Fibroblast of mammary gland (primary cell): Measurements from ENCODE around the gene APLF.

Experiments used
- DNase-seq: peaks from one replicate; pipeline ENCODE4 v3.0.0-alpha.2; 2010; ENCODE audit warnings: low read depth
- H3K4me3 ChIP-seq: 2 replicates; pipeline ENCODE4 v1.5.1; 2011; ENCODE audit warnings: low read depth, mild to moderate bottlenecking, low read length, moderate library complexity; ENCODE audit not compliant: control insufficient read depth
- TF ChIP-seq, protein P1 (sequence below): conservative IDR thresholded peaks from 2 replicates; pipeline ENCODE4 v1.5.1; 2011; ENCODE audit warnings: low read depth, low read length, inconsistent platforms; ENCODE audit not compliant: control insufficient read depth, insufficient read depth

The APLF gene

DNA sequence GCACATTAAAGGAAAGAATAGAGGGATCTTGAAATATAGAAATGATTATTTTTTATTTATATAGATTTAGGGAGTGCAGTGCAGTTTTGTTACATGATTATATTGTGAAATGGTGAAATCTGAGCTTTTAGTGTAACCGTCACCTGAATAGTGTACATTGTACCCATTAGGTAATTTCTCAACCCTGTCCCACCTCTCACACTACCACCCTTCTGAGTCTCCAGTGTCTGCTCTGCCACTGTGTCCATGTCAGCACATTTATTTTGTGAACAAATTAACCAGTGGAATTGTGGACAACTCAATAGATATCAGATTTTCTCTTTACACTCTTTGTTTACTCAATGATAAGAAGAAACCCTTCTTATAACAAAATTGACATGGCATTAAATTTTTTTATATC lies 24.2 kb downstream of the APLF start:
- no peak for DNase-seq
- TF ChIP-seq, protein P1, sequence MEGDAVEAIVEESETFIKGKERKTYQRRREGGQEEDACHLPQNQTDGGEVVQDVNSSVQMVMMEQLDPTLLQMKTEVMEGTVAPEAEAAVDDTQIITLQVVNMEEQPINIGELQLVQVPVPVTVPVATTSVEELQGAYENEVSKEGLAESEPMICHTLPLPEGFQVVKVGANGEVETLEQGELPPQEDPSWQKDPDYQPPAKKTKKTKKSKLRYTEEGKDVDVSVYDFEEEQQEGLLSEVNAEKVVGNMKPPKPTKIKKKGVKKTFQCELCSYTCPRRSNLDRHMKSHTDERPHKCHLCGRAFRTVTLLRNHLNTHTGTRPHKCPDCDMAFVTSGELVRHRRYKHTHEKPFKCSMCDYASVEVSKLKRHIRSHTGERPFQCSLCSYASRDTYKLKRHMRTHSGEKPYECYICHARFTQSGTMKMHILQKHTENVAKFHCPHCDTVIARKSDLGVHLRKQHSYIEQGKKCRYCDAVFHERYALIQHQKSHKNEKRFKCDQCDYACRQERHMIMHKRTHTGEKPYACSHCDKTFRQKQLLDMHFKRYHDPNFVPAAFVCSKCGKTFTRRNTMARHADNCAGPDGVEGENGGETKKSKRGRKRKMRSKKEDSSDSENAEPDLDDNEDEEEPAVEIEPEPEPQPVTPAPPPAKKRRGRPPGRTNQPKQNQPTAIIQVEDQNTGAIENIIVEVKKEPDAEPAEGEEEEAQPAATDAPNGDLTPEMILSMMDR: no peak

DNA sequence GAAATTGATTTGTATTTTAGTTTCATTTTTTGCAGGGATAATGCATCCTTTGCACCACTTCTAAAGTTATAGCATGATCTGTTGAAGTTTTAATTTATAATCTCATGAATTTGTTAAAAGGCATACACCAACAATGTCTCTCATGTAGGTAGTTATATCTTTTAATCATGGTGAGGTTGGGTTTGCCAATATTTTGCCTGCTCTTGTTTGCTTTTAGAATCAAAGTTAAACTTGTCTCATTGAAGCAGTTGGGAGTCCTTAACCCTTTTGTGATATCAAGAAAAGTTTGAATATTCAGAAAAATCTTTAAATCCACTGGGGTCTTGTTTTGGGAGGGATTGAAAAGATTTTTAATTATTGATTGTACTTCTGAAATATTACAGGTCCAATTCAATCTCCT lies 31.7 kb downstream of the APLF start:
- DNase-seq: no peak
- TF ChIP-seq, protein P1: no peak
- H3K4me3 ChIP-seq: no peak overlapping the region

More for the DNA sequence above, 24.2 kb downstream of the APLF start:
- H3K4me3 ChIP-seq: no peak overlapping the region

DNA sequence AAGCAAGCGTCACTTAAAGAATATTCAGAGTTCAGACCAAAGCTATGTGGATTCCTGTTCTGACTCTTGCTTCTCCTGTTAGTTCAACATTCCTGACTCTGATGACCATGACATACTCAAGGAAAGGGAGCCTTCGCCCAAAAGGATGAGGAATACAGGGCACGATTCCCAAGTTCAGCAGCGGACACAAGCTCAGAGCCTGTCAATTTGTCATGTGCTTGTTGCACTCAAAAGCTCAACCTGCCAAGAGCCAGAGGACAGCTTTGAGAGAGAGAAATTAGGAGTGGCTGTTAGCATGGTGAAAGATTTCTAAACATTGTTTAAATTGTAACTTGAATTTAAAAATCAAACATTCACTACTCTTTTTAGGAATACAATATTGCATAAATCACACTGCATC lies 33.3 kb downstream of the APLF start:
- no peak overlapping the region for H3K4me3 ChIP-seq
- DNase-seq: no peak
- TF ChIP-seq, protein P1: no peak

DNA sequence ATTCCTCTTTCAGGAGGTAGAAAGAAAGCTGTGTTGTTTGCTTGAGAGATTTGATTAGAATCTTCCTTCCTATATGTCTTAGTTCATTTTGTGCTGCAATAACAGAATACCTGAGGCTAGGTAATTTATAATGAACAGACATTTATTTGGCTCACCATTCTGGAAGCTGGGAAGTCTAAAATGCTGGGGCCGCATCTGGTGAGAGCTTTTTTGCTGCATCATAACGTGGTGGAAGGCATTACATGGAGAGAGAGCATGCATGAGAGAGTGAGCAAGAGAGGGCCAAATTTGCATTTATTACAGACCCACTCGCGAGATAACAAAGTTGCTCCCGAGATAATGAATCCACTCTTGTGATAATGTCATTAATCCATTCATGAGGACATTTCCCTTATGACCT lies 34.4 kb downstream of the APLF start:
- TF ChIP-seq, protein P1: no peak
- DNase-seq: no peak
- H3K4me3 ChIP-seq: no peak overlapping the region

DNA sequence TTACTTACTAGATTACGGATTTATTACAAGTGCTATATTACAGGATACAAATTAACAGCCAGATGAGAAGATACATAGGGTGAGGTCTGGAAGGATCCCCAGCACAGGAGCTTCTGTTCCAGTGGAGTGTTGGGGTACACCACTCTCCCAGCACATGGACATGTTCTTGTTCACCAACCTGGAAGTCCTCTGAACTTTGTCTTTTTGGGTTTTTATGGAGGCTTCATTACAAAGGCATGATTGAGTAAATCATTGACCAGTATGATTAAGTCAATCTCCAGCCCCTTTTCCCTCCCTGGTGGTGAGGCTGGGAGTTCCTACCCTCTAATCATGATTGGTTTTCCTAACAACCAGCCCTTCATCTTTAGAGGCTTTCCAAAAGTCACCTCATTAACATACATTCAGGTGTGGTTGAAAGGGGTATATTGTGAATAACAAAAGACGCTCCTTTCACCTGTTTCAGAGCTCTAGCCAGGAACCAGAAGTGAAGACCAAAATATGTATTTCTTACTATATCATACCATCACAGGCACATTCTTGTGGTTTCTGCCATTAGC lies 38.3 kb downstream of the APLF start:
- TF ChIP-seq, protein P1: no peak
- no peak overlapping the region for H3K4me3 ChIP-seq
- no peak for DNase-seq

DNA sequence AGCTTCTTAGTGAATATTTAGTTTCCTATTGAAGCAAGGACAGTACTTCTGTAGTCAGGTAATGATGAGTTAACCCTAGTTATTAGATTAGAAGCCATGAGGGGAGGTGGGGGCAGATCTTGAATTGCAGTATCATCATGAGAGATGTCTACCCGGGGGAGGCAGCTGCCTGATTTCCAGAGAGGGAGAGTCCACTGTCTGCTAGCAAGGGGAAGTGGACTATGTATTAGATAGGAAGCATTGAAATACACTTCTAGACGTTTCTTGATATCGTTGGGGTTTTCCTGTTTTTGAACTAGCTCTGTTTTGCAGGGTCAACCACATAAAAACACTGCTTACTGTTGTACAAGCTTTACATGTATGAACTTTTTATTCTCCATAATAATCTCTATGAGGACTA lies 38.8 kb downstream of the APLF start:
- DNase-seq: no peak
- TF ChIP-seq, protein P1: no peak
- no peak overlapping the region for H3K4me3 ChIP-seq

DNA sequence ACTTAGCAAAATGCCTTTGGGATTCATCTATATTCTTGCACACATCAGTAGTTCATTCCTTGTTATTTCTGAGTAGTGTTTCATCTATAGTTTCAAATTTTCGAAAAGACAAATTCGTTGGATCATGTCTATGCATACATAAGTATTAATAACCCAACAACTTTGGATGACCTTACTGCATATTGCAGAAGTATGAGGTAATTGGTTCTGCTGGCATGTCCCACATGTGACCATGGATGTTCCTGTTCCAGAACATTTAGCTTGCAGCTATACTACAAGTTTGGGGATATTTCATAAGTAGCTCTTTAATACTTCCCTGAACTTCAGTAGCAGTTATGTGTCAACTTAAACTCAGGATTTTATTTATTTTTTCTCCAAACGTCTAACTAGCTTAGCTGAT lies 44.9 kb downstream of the APLF start:
- no peak overlapping the region for H3K4me3 ChIP-seq
- TF ChIP-seq, protein P1: no peak
- no peak for DNase-seq
